Epithelial cell of proximal tubule (primary cell): ENCODE results near the gene DAGLA. TPM values are rescaled to one million over a fixed set of nuclear protein-coding genes. Genes with fewer than 3 reads are reported as not detected.

ENCODE experiments used
- DNase-seq: peaks from one replicate; pipeline ENCODE4 v3.0.0-alpha.2; 2011; ENCODE audit warnings: low read depth
- H3K4me3 ChIP-seq: 2 replicates; pipeline ENCODE4 v1.5.1; 2011; ENCODE audit warnings: low read depth, mild to moderate bottlenecking, low read length
- CTCF ChIP-seq: conservative IDR thresholded peaks from 2 replicates; pipeline ENCODE4 v1.5.1; 2012; ENCODE audit warnings: low read depth, mild to moderate bottlenecking, low read length
- total RNA-seq: library from RNA; depleted of rRNA; stranded (reverse); fragments of >200 nt; gene quantifications from 2 replicates; pipeline ENCODE4 v1.2.3, GENCODE V29; 2015

DAGLA gene
- total RNA-seq, 1 donor from 2014 or later = 4.5 TPM

GRCh38 chr11:61679296-61679695 lies 895 bp upstream of the DAGLA start:
- no peak overlapping the region for H3K4me3 ChIP-seq
- DNase-seq = no peak
- no peak for TF ChIP-seq CTCF

DNA sequence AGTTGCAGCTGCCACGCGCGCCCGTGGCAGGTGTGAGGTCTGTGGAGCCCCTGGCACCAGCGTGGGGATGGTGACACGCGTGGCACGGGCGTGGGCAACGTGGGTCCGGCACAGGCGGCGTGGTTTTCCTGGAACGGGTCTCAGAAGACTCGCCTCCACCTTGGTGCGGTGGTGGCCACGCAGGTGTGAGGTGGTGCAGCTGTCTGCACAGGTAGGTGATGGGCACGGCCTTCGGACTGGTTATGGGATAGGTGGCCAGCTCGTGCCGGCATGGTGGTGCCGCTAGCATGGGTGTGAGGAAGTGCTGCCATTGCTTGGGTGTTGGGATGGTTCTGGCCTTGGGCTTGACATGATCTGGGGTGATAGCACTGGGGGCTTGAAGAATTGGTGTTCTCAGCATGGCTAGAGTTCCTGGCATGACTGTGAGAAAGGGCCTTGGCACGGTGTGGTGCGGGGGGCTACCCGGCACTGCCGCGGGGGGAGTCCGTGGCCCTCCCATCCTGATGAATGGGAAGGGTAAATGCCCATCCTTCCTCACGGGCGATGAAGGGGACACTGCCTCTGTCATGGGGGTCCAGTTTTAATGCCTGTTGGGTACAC lies 531 bp downstream of the DAGLA start:
- H3K4me3 ChIP-seq = peak overlapping the region; percentile 57

GRCh38 chr11:61682093-61682732 lies 2.0 kb downstream of the DAGLA start:
- no peak for DNase-seq

More for the DNA sequence above, 531 bp downstream of the DAGLA start:
- no peak for TF ChIP-seq CTCF
- no peak for DNase-seq

GRCh38 chr11:61682906-61683675 lies 2.9 kb downstream of the DAGLA start:
- no peak for TF ChIP-seq CTCF
- no peak overlapping the region for H3K4me3 ChIP-seq
- no peak for DNase-seq

More at GRCh38 chr11:61682093-61682732, 2.0 kb downstream of the DAGLA start:
- no peak for TF ChIP-seq CTCF
- H3K4me3 ChIP-seq = no peak overlapping the region

DNA sequence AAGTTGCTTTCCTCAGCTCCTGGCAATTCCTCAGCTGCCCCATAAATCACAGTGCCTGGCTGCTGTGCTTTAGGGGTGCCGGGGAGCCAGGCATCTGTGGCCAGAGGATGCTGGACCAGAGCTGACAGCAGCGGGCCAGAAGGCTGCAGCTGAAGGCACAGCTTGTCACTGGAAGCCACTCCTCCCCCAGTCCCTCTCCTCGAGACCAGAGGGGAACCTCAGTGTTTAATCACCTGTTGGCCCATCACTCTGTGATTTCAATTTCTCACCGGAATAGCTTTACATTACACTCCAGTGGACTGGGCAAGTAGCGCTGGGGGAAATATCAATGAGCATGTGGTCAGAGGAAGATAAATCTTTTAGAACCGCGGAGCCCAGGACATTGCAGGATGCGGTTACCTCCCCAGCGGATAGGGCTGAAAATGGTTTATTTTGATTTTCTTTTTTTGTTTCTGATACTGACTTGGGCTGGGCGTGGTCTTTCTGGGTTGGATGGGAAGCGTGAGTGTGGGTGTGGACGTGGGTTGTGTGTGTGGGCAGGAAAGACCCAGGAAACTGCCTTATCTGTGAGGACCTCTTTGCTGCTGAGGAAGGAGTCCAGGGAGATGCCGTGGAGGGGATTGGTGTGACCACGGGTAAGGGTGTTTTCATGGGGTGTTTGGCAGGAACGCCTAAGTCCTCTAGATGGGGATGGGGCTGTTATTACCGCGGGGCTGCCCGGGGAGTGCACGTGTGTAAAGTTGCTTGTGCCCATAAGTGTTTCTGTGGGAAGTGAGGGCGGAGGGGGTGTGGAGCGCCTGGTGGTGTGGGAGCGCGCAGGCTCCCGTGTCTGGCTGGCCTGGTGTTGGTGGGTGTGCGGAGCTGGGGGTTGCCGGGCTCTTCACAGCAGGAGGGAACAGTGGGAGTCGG lies 4.0 kb downstream of the DAGLA start:
- TF ChIP-seq CTCF = no peak
- H3K4me3 ChIP-seq = no peak overlapping the region
- no peak for DNase-seq

DNA sequence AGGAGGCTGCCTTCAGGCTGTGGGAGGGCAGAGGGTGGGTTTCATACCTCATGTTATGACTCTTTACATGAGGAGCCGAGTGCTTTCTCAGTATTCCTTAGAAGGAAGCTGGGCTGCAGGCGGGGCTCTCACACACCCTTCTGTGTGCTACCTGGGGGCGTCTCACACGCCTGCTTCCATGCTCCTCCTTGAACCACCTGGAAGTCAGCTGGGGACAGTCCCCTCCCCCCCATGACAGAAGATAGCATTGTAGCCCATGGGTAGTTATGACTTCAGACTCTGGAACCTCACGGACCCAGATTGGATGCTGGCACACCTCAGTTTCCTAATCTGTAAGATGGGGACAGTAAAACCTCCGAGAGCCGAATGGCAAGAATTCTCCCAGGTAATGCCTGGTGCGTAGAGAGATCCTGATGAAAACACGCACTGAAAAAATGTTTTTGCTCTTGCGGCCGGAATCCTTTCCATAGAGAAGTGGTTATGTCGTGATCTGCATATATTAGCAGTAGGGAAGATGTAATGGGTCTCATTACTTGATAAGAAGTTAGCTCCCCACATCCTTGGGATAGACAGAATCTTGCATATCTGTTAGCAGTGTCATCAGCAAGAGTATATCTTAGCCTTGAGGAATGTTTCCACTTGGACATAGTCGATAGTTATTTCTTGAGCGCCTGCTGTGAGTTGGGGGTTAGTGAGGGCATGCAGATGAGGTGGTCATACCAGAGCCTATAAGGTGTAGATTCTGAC lies 4.9 kb downstream of the DAGLA start:
- no peak for TF ChIP-seq CTCF
- no peak overlapping the region for H3K4me3 ChIP-seq
- DNase-seq = no peak
